Endothelial cell of umbilical vein (primary cell): ENCODE data around the gene IGHMBP2.

Experiments used
- CTCF ChIP-seq, 2 donors: IDR thresholded peaks; 1 replicate in 1 of 2; 2 replicates in 1 of 2; pipeline ENCODE4 v1.5.1; 2011; ENCODE audit warnings: low read length in 2 of 2, mild to moderate bottlenecking in 2 of 2, moderate library complexity in 2 of 2, control low read depth in 1 of 2, inconsistent platforms in 1 of 2, low read depth in 1 of 2; ENCODE audit not compliant: insufficient read depth in 1 of 2; ENCODE audit errors: extremely low read depth in 1 of 2
- EZH2 ChIP-seq: IDR thresholded peaks from 2 replicates; pipeline ENCODE4 v1.6.1; 2012; ENCODE audit warnings: borderline replicate concordance, low read depth, mild to moderate bottlenecking, moderate library complexity, low read length, inconsistent platforms; ENCODE audit not compliant: severe bottlenecking
- POLR2A ChIP-seq: IDR thresholded peaks from 2 replicates; pipeline ENCODE4 v1.6.1; 2012; ENCODE audit warnings: low read depth, mild to moderate bottlenecking, control low read depth, low read length
- POLR2AphosphoS5 ChIP-seq: IDR thresholded peaks from 2 replicates; pipeline ENCODE4 v1.6.1; 2012; ENCODE audit warnings: low read depth, mild to moderate bottlenecking, control low read depth, low read length, moderate library complexity; ENCODE audit not compliant: insufficient read depth

DNA sequence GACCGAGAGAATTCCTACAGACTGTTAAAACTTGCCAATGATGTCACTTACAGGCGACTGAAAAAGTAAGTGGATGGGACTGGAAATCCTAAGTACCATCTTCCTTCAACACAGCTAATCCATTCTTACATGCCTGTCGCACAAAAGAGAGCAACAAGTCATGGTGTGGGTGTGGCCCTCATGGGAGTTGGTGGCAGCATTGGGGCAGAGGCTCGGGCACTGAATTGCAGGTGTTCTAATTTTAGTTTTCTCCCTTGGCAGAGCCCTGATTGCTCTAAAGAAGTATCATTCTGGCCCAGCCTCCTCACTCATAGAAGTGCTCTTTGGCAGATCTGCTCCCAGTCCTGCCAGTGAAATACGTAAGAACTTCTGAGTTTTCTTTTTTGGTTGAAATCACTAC is 4.6 kb downstream of the IGHMBP2 start:
- no peak for TF ChIP-seq POLR2AphosphoS5
- no peak for TF ChIP-seq POLR2A
- no peak for TF ChIP-seq EZH2
- TF ChIP-seq CTCF (IDR thresholded peaks at IDR 0.05; ENCODE audit: extremely low read depth in 1 of 2, insufficient read depth in 1 of 2, low read depth in 1 of 2, low read length in 2 of 2): no peak
